HepG2 (cell line): ENCODE results near the gene ERVH48-1. TPM values are rescaled to one million over a fixed set of nuclear protein-coding genes. Genes with fewer than 3 reads are reported as not detected.

ENCODE experiments used
- ARNTL ChIP-seq: sonication (generic); formaldehyde crosslinking; IDR thresholded peaks from 2 replicates; pipeline ENCODE4 v1.4.0; 2020; ENCODE audit warnings: mild to moderate bottlenecking, missing genetic modification reagents
- DNMT1 ChIP-seq: sonication (generic); formaldehyde crosslinking; IDR thresholded peaks from 2 replicates; pipeline ENCODE4 v1.5.1; 2020; ENCODE audit warnings: mild to moderate bottlenecking, missing genetic modification reagents
- FOXM1 ChIP-seq: sonication (generic); formaldehyde crosslinking; IDR thresholded peaks from 2 replicates; pipeline ENCODE4 v1.5.0; 2020; ENCODE audit warnings: missing genetic modification reagents
- HIVEP1 ChIP-seq: sonication (generic); formaldehyde crosslinking; IDR thresholded peaks from 2 replicates; pipeline ENCODE4 v1.4.0; 2020; ENCODE audit warnings: mild to moderate bottlenecking, missing genetic modification reagents
- HNF4G ChIP-seq, 2 experiments: sonication (generic) in 1 of 2; formaldehyde crosslinking in 1 of 2; IDR thresholded peaks; 2 replicates each; pipeline versions ENCODE4 v1.4.0 to v1.6.1; 2011 to 2020; ENCODE audit warnings: borderline replicate concordance in 2 of 2, low read depth in 2 of 2, mild to moderate bottlenecking in 2 of 2, low read length in 1 of 2, missing genetic modification reagents in 1 of 2, moderate library complexity in 1 of 2
- KDM5B ChIP-seq: sonication (generic); formaldehyde crosslinking; IDR thresholded peaks from 2 replicates; pipeline ENCODE4 v1.4.0; 2020; ENCODE audit warnings: missing genetic modification reagents, mild to moderate bottlenecking, borderline replicate concordance
- KLF6 ChIP-seq: IDR thresholded peaks from 2 replicates; pipeline ENCODE4 v1.8.0; 2016; ENCODE audit warnings: missing biosample characterization, missing genetic modification reagents
- NR3C1 ChIP-seq: sonication (generic); formaldehyde crosslinking; IDR thresholded peaks from 2 replicates; pipeline ENCODE4 v1.4.0; 2020; ENCODE audit warnings: missing genetic modification reagents
- SMAD9 ChIP-seq: sonication (generic); formaldehyde crosslinking; IDR thresholded peaks from 2 replicates; pipeline ENCODE4 v1.5.1; 2020; ENCODE audit warnings: mild to moderate bottlenecking, missing genetic modification reagents
- ZBTB8A ChIP-seq: sonication (generic); formaldehyde crosslinking; IDR thresholded peaks from 2 replicates; pipeline ENCODE4 v1.4.0; 2020; ENCODE audit warnings: mild to moderate bottlenecking, low read depth, missing genetic modification reagents, borderline replicate concordance
- ZNF101 ChIP-seq: sonication (generic); formaldehyde crosslinking; IDR thresholded peaks from 2 replicates; pipeline ENCODE4 v1.4.0; 2020; ENCODE audit warnings: mild to moderate bottlenecking, low read depth, missing genetic modification reagents, borderline replicate concordance
- ZNF136 ChIP-seq: sonication (generic); formaldehyde crosslinking; IDR thresholded peaks from 2 replicates; pipeline ENCODE4 v1.8.1; 2022; ENCODE audit warnings: low read depth, mild to moderate bottlenecking, moderate library complexity, missing genetic modification reagents
- ZNF44 ChIP-seq: sonication (generic); formaldehyde crosslinking; IDR thresholded peaks from 2 replicates; pipeline ENCODE4 v1.5.1; 2020; ENCODE audit warnings: mild to moderate bottlenecking, missing genetic modification reagents
- ZNF598 ChIP-seq: sonication (generic); formaldehyde crosslinking; IDR thresholded peaks from 2 replicates; pipeline ENCODE4 v1.5.1; 2020; ENCODE audit warnings: mild to moderate bottlenecking, missing genetic modification reagents, borderline replicate concordance
- ZNF615 ChIP-seq: sonication (generic); formaldehyde crosslinking; IDR thresholded peaks from 2 replicates; pipeline ENCODE4 v1.5.0; 2020; ENCODE audit warnings: mild to moderate bottlenecking, missing genetic modification reagents, borderline replicate concordance
- ZNF629 ChIP-seq: sonication (generic); formaldehyde crosslinking; conservative IDR thresholded peaks from 2 replicates; pipeline ENCODE4 v1.5.0; 2020; ENCODE audit warnings: missing genetic modification reagents
- polyA plus RNA-seq, 8 experiments: library from polyadenylated mRNA; depleted of rRNA in 3 of 8; stranded (reverse) in 7 of 8; unstranded in 1 of 8; fragments of >200 nt; fragmentation: Illumina TruSeq in 4 of 8; extraction: Trizol in 4 of 8; gene quantifications; 2 replicates each; pipeline versions ENCODE4 v1.2.1 to v1.2.3, GENCODE V29; 2011 to 2016; ENCODE audit warnings: low read depth in 4 of 8, missing spikeins in 1 of 8, mixed read lengths in 1 of 8; ENCODE audit not compliant: insufficient read depth in 1 of 8
- total RNA-seq, 5 experiments: library from RNA; depleted of rRNA; stranded (reverse); fragments of >200 nt; fragmentation: Illumina TruSeq; extraction: Trizol; gene quantifications; 2 replicates each; pipeline ENCODE4 v1.2.3, GENCODE V29; 2016; ENCODE audit warnings: low read depth in 1 of 5
- TF ChIP-seq, protein P1 (sequence below): IDR thresholded peaks from 2 replicates; pipeline ENCODE4 v1.4.0; 2020; ENCODE audit warnings: mild to moderate bottlenecking, missing genetic modification reagents
- TF ChIP-seq, protein P2 (sequence below): sonication (generic); formaldehyde crosslinking; IDR thresholded peaks from 2 replicates; pipeline ENCODE4 v1.5.0; 2020; ENCODE audit warnings: mild to moderate bottlenecking, missing genetic modification reagents
- TF ChIP-seq, protein P3 (sequence below): sonication (generic); formaldehyde crosslinking; IDR thresholded peaks from 2 replicates; pipeline ENCODE4 v1.8.0; 2022; ENCODE audit warnings: missing genetic modification reagents, mild to moderate bottlenecking, borderline replicate concordance

The ERVH48-1 gene
- total and polyA plus RNA-seq, 2 of the 13 experiments (the other 11 are each of a cell fraction or from before 2014, with no cell fraction given): 1.8 TPM; not detected in 1

DNA sequence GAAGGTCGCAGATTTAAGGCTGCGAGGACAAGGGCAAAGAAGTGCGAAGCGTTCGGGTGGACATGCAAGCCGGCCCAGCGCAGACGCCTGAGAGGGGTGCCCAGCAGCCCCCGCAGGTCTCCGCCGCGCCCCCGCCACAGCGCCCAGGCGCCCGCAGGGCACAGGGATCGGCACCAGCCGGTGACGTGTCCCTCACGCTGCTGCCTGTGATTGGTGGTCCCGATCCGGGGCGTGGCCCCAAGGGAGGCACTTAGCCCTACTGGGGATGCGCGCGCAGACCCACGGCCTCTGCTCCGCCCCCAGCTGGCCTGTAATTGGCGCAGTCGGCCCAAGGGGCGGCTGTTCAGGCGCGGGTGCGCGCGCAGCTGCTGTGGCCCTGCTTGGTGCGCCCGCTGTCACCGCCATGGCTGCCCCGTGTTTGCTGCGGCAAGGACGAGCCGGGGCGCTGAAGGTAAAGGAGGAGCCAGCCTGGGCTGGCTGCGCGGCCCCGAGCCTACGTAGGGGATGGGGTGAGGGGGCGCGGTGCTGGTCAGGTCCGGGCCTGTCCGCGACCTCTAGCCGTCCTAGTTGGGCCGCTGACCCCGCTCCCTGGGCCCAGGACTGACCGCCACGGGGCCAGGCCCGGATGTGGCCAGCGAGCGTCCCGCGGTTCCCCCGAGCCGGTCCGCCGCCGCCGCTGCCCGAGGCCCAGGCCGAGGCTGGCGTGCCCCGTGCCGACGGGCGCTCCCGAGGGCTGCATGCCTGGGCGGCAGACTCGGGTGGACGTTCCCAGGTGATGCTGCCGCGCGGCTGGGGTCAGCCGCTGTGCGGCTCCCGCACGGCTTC, 32.3 kb downstream of the ERVH48-1 start, which contains the start of gene NDUFV3 (continued):
- TF ChIP-seq, protein P1, sequence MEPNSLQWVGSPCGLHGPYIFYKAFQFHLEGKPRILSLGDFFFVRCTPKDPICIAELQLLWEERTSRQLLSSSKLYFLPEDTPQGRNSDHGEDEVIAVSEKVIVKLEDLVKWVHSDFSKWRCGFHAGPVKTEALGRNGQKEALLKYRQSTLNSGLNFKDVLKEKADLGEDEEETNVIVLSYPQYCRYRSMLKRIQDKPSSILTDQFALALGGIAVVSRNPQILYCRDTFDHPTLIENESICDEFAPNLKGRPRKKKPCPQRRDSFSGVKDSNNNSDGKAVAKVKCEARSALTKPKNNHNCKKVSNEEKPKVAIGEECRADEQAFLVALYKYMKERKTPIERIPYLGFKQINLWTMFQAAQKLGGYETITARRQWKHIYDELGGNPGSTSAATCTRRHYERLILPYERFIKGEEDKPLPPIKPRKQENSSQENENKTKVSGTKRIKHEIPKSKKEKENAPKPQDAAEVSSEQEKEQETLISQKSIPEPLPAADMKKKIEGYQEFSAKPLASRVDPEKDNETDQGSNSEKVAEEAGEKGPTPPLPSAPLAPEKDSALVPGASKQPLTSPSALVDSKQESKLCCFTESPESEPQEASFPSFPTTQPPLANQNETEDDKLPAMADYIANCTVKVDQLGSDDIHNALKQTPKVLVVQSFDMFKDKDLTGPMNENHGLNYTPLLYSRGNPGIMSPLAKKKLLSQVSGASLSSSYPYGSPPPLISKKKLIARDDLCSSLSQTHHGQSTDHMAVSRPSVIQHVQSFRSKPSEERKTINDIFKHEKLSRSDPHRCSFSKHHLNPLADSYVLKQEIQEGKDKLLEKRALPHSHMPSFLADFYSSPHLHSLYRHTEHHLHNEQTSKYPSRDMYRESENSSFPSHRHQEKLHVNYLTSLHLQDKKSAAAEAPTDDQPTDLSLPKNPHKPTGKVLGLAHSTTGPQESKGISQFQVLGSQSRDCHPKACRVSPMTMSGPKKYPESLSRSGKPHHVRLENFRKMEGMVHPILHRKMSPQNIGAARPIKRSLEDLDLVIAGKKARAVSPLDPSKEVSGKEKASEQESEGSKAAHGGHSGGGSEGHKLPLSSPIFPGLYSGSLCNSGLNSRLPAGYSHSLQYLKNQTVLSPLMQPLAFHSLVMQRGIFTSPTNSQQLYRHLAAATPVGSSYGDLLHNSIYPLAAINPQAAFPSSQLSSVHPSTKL (CRISPR knock-in tag): 0 out of 2 replicates have a peak, but pooled peaks have one; percentile 19
- TF ChIP-seq ZNF598 (CRISPR knock-in tag) (peak; percentile 97), ZNF629 (CRISPR knock-in tag) (no peak), ARNTL (CRISPR knock-in tag) (peak; percentile 73), NR3C1 (CRISPR knock-in tag) (no peak), ZBTB8A (CRISPR knock-in tag) (peak; percentile 97), HNF4G (IDR thresholded peaks at IDR 0.05; ENCODE audit: borderline replicate concordance, low read depth, low read length) (no peak), HNF4G (CRISPR knock-in tag; IDR thresholded peaks at IDR 0.05; ENCODE audit: borderline replicate concordance, low read depth) (no peak; the same call in 1 of the 2 replicates), ZNF101 (CRISPR knock-in tag) (no peak; the same call in 1 of the 2 replicates), KLF6 (peak; percentile 21; the same call in 1 of the 2 replicates), HIVEP1 (peak; percentile 83), ZNF44 (CRISPR knock-in tag) (no peak), ZNF615 (no peak), DNMT1 (CRISPR knock-in tag) (peak; percentile 74; the same call in 1 of the 2 replicates), FOXM1 (CRISPR knock-in tag) (no peak), ZNF136 (CRISPR knock-in tag) (no peak), KDM5B (CRISPR knock-in tag) (peak; percentile 87; the same call in 1 of the 2 replicates), SMAD9 (CRISPR knock-in tag) (no peak)
- TF ChIP-seq, protein P2, sequence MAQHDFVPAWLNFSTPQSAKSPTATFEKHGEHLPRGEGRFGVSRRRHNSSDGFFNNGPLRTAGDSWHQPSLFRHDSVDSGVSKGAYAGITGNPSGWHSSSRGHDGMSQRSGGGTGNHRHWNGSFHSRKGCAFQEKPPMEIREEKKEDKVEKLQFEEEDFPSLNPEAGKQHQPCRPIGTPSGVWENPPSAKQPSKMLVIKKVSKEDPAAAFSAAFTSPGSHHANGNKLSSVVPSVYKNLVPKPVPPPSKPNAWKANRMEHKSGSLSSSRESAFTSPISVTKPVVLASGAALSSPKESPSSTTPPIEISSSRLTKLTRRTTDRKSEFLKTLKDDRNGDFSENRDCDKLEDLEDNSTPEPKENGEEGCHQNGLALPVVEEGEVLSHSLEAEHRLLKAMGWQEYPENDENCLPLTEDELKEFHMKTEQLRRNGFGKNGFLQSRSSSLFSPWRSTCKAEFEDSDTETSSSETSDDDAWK (CRISPR knock-in tag): no peak
- TF ChIP-seq, protein P3, sequence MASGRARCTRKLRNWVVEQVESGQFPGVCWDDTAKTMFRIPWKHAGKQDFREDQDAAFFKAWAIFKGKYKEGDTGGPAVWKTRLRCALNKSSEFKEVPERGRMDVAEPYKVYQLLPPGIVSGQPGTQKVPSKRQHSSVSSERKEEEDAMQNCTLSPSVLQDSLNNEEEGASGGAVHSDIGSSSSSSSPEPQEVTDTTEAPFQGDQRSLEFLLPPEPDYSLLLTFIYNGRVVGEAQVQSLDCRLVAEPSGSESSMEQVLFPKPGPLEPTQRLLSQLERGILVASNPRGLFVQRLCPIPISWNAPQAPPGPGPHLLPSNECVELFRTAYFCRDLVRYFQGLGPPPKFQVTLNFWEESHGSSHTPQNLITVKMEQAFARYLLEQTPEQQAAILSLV (CRISPR knock-in tag): peak; percentile 90
